ENCODE data around the gene ST14. TPM values are rescaled to one million over a fixed set of nuclear protein-coding genes. Genes with fewer than 3 reads are reported as not detected.

ST14 gene
- total and polyA plus RNA-seq, 2 donors (not counting 1 experiment from before 2014, with no cell fraction given): 36.2 to 52.2 TPM

GRCh38 chr11:130181295-130182272 lies 22.0 kb downstream of the ST14 start:
- Histone ChIP-seq H3K4me2 (replicated peaks; ENCODE audit: low read depth, low read length, poor library complexity, severe bottlenecking) (peak overlapping the region; percentile 67), H3K4me1 (ENCODE audit: control insufficient read depth in 2 of 2, insufficient read depth in 2 of 2, low read length in 2 of 2) (peaks cover 42 to 56% of the 10 kb centered on the region in 2 donors), H2AFZ (ENCODE audit: insufficient read depth, low read depth, low read length, poor library complexity, severe bottlenecking) (peak overlapping the region; percentile 56), H4K20me1 (ENCODE audit: control insufficient read depth, insufficient read depth, low read length, poor library complexity, severe bottlenecking) (no peaks in the 10 kb centered on the region), H3K27ac (ENCODE audit: low read length in 2 of 2) (peak overlapping the region; percentile 74 to 76), H3K4me3 (ENCODE audit: control extremely low read depth in 1 of 5, extremely low read depth in 1 of 5, insufficient read depth in 1 of 5, low read depth in 2 of 5, low read length in 4 of 5) (no peak overlapping the region), H3K9me3 (ENCODE audit: control extremely low read depth in 1 of 3, control insufficient read depth in 2 of 3, insufficient read depth in 1 of 3, low read length in 2 of 3) (no peaks in the 10 kb centered on the region), H3K9ac (ENCODE audit: low read length) (peak overlapping the region; percentile 21), H3K79me2 (ENCODE audit: control insufficient read depth, insufficient read depth, low read length) (no peaks in the 10 kb centered on the region), H3K36me3 (replicated peaks in 1 of 2; ENCODE audit: control extremely low read depth in 1 of 2, control insufficient read depth in 1 of 2, extremely low read depth in 1 of 2, insufficient read depth in 2 of 2, low read length in 1 of 2) (no peaks in the 10 kb centered on the region), H3K27me3 (replicated peaks in 1 of 4; ENCODE audit: control extremely low read depth in 1 of 4, control insufficient read depth in 3 of 4, insufficient read depth in 4 of 4, low read length in 3 of 4) (no peaks in the 10 kb centered on the region)
- WGBS (ENCODE audit: insufficient coverage): 82% methylated on average over 6 of the region's 11 CpGs
- Mint-ChIP-seq H3K27me3 (no peaks in the 10 kb centered on the region), H3K9me3 (ENCODE audit: insufficient read depth) (no peaks in the 10 kb centered on the region), H3K4me3 (peak overlapping the region; percentile 61), H3K4me1 (peaks cover 56% of the 10 kb centered on the region), H3K27ac (peak overlapping the region; percentile 94)
- ATAC-seq (ENCODE audit: low read depth) (peak; percentile 84), DNase-seq (peak; percentile 79)
- no peak for TF ChIP-seq EZH2 (IDR thresholded peaks at IDR 0.05; ENCODE audit: borderline replicate concordance, insufficient read depth, low read depth, low read length, poor library complexity, severe bottlenecking)
- no peak for TF ChIP-seq CTCF (IDR thresholded peaks at IDR 0.05)
- ChIA-PET CTCF (interaction anchor here (1.2 to 4.3 kb wide), 4 partner anchors 9 to 49 kb away, joined by 4 to 13 read pairs (median 6); no protein-coding TSS in a partner anchor), POLR2A (interaction anchor here (0.6 to 2.1 kb wide), 6 partner anchors 15 to 1558 kb away, joined by 3 to 12 read pairs (median 4); partner anchors contain the start of genes PRDM10 and ST14)
- intact Hi-C loops (cut with micrococcal nuclease): loop anchor here (1.0 to 2.0 kb wide), 2 partner anchors 15 to 34 kb away; no protein-coding TSS in a partner anchor
